Effector CD4-positive, alpha-beta T cell (primary cell): ENCODE results near the gene RNU2-1. TPM values are rescaled to one million over a fixed set of nuclear protein-coding genes. Genes with fewer than 3 reads are reported as not detected.
"Not testable (repeated sequence)": the region's sequence is repeated elsewhere in the genome, so short reads cannot be mapped to it uniquely, and the experiment has no call there.

ENCODE experiments used
- DNase-seq: peaks from one replicate; pipeline ENCODE4 v3.0.0-alpha.2; 2020
- total RNA-seq: gene quantifications from one replicate; lab custom pipeline; 2026; lab: John Stamatoyannopoulos, UW

Gene RNU2-1
- total RNA-seq: not detected

GRCh38 chr17:43233877-43234276 is at the start of gene RNU2-1:
Gene RNU2-1 (minus strand): TSS chr17:43233977.
- not testable (repeated sequence) for DNase-seq

- not testable (repeated sequence) for DNase-seq
Measured at GRCh38 chr17:43272914-43273313, 39.1 kb upstream of the RNU2-1 start.

GRCh38 chr17:43272483-43272882 is 38.7 kb upstream of the RNU2-1 start:
- not testable (repeated sequence) for DNase-seq

- DNase-seq: not testable (repeated sequence)
Measured at GRCh38 chr17:43270552-43271504, 37.1 kb upstream of the RNU2-1 start.

GRCh38 chr17:43246456-43246855 is 12.7 kb upstream of the RNU2-1 start:
- not testable (repeated sequence) for DNase-seq

- not testable (repeated sequence) for DNase-seq
Measured at GRCh38 chr17:43240596-43241352, 7.0 kb upstream of the RNU2-1 start.

- DNase-seq: not testable (repeated sequence)
Measured at GRCh38 chr17:43239597-43239996, 5.8 kb upstream of the RNU2-1 start.

- not testable (repeated sequence) for DNase-seq
Measured at GRCh38 chr17:43233263-43233662, 514 bp downstream of the RNU2-1 start.

- peak; percentile 19 for DNase-seq
Measured at GRCh38 chr17:43232021-43232699, 1.6 kb downstream of the RNU2-1 start.

- not testable (repeated sequence) for DNase-seq
Measured at GRCh38 chr17:43231205-43232020, 2.4 kb downstream of the RNU2-1 start.

GRCh38 chr17:43228020-43228782 is 5.6 kb downstream of the RNU2-1 start, which contains the start of gene CCDC200:
Gene CCDC200 (minus strand): TSS chr17:43228623. CDS start chr17:43228554, 69 bp downstream.
- DNase-seq: not testable (repeated sequence)

GRCh38 chr17:43226393-43226792 is 7.4 kb downstream of the RNU2-1 start:
- DNase-seq: no peak

GRCh38 chr17:43224146-43224705 is 9.6 kb downstream of the RNU2-1 start:
- DNase-seq: no peak

- no peak for DNase-seq
Measured at GRCh38 chr17:43220511-43221125, 13.2 kb downstream of the RNU2-1 start.

- no peak for DNase-seq
Measured at GRCh38 chr17:43219746-43220380, 13.9 kb downstream of the RNU2-1 start.

GRCh38 chr17:43219001-43219400 is 14.8 kb downstream of the RNU2-1 start:
- no peak for DNase-seq

GRCh38 chr17:43217614-43218087 is 16.1 kb downstream of the RNU2-1 start:
- no peak for DNase-seq

- DNase-seq: no peak
Measured at GRCh38 chr17:43216762-43217613, 16.8 kb downstream of the RNU2-1 start.

GRCh38 chr17:43216369-43216761 is 17.4 kb downstream of the RNU2-1 start:
- DNase-seq: no peak
